Activated T-cell treated with anti-CD3 and anti-CD28 coated beads, Interleukin-2, amount 50 U/mL, for 4 hours (primary cell): ENCODE data around the gene MAN1C1. TPM values are rescaled to one million over a fixed set of nuclear protein-coding genes. Genes with fewer than 3 reads are reported as not detected.
A peak's percentile ranks its signal among the peaks of the same experiment; 100 is the strongest.

Experiments used
- ATAC-seq, 2 donors: fragments of 200-7000 bp; cut with Tn5 transposase; one replicate each; pipeline ENCODE4 v1.10.0; 2021
- DNase-seq: peaks from one replicate; pipeline ENCODE4 v3.0.0-alpha.2; 2020
- H3K27me3 Mint-ChIP-seq: one replicate; pipeline ENCODE4 v1.8.0; 2021; ENCODE audit warnings: low read depth, mixed read lengths
- H3K36me3 Mint-ChIP-seq: one replicate; pipeline ENCODE4 v1.8.0; 2022; ENCODE audit warnings: mixed read lengths; ENCODE audit not compliant: insufficient read depth
- H3K4me1 Mint-ChIP-seq: one replicate; pipeline ENCODE4 v1.8.0; 2021; ENCODE audit warnings: low read depth, mixed read lengths
- H3K4me3 Mint-ChIP-seq: one replicate; pipeline ENCODE4 v1.8.0; 2021; ENCODE audit warnings: mild to moderate bottlenecking, moderate library complexity, mixed read lengths
- H3K9me3 Mint-ChIP-seq: one replicate; pipeline ENCODE4 v1.8.0; 2021; ENCODE audit warnings: mixed read lengths
- total RNA-seq, 3 donors: library from RNA; stranded (reverse); gene quantifications; one replicate each; pipeline ENCODE4 v1.2.1, GENCODE V29; 2021

The MAN1C1 gene
- total RNA-seq, 3 donors from 2014 or later = 2.7 to 5.7 (median 3.1) TPM

GRCh38 chr1:25615172-25615541, 1.4 kb upstream of the MAN1C1 start:
- no peak for DNase-seq
- ATAC-seq = no peak
- Mint-ChIP-seq H3K9me3 (no peaks in the 10 kb centered on the region), H3K4me3 (peak overlapping the region; percentile 67), H3K4me1 (peaks cover 51% of the 10 kb centered on the region), H3K27me3 (peaks cover 2% of the 10 kb centered on the region), H3K36me3 (no peaks in the 10 kb centered on the region)

DNA sequence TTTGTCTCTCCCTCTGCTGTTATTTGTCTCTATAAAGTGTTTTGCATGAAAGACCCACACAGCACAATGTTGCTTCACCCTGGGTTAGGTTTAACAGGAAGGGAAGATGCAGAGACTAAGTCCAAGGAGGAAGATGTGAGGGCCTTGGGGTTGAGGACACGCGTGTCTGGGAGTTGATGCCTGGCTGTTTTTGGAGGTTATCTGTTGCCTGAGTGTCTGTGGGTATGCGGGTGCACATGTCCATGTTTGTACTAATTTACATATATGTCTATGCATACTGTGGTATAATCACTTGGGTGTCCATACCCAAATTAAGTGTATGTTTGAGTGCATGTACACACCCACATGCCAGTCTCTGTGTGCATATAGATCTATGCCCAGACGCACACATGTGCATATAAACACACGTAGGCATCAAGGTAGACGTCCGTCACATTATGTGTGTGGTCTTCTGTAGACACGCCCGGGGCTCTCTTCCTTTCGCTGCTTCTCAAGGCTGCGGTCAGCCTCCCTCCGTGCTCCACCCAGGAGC, 962 bp upstream of the MAN1C1 start:
- peaks cover 53% of the 10 kb centered on the region for H3K4me1 Mint-ChIP-seq
- no peak for ATAC-seq
- H3K4me3 Mint-ChIP-seq = peak overlapping the region; percentile 67
- H3K36me3 Mint-ChIP-seq = no peaks in the 10 kb centered on the region
- no peak for DNase-seq
- no peaks in the 10 kb centered on the region for H3K9me3 Mint-ChIP-seq
- peaks cover 2% of the 10 kb centered on the region for H3K27me3 Mint-ChIP-seq

DNA sequence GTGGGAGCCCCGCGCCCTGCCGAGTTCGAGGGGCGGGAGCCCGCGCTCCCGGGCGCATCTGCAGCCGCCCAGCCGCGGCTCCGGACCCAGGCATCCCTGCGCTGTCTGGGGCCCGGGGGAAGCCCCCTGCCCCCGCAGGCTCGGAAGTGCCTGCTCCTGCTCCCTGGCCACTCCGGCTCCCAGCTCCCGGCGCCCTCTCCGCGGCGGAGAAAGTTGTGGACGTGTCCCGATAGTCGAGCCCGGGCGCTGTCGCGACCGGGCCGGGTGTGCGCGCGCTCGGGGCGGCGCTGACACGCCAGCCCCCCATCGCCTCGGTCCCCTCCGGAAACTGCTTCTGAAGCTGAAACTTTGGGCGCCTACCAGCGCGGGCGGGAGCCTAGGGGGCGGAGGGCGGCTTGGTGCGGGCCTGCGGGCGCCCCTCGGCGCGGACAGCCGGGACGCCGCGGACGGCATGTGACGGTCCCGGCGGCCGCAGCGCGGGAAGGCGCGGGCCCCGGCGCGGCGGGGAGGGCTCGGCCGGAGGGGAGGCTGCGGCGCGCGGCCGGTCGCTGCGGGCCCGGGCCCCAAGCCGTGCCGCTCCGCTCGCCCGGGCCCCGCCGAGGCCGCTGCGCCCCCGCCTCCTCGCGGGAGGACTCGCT, 515 bp downstream of the MAN1C1 start:
- peaks cover 2% of the 10 kb centered on the region for H3K27me3 Mint-ChIP-seq
- no peaks in the 10 kb centered on the region for H3K9me3 Mint-ChIP-seq
- peak overlapping the region; percentile 65 for H3K4me3 Mint-ChIP-seq
- DNase-seq = peak; percentile 23
- ATAC-seq = peak; percentile 8 to 19
- peaks cover 61% of the 10 kb centered on the region for H3K4me1 Mint-ChIP-seq
- no peaks in the 10 kb centered on the region for H3K36me3 Mint-ChIP-seq

DNA sequence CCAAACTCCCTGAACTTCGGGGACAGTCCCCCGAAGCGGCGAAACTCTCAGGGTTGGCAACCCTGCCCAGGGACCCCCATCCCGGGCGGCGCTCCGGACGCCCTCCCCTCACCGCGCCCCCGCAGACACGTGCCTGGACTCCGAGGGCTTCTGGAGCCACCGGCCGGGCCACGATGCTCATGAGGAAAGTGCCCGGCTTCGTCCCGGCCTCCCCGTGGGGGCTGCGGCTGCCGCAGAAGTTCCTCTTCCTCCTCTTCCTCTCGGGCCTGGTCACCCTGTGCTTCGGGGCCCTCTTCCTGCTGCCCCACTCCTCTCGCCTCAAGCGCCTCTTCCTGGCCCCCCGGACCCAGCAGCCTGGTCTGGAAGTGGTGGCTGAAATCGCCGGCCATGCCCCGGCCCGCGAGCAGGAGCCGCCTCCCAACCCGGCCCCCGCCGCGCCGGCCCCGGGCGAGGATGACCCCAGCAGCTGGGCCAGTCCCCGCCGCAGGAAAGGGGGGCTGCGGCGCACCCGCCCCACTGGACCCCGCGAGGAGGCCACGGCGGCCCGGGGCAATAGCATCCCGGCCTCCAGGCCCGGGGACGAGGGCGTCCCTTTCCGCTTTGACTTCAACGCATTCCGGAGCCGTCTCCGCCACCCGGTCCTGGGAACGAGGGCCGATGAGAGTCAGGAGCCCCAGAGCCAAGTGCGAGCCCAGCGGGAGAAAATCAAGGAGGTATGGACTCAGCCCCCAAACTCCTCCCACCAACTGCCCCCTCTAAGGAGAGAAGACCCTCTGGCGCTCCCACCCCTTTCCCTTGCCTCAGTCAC, 1.2 kb downstream of the MAN1C1 start:
- ATAC-seq (no peak), DNase-seq (no peak)
- no peaks in the 10 kb centered on the region for H3K36me3 Mint-ChIP-seq
- peak overlapping the region; percentile 86 for H3K4me3 Mint-ChIP-seq
- H3K27me3 Mint-ChIP-seq = peaks cover 2% of the 10 kb centered on the region
- no peaks in the 10 kb centered on the region for H3K9me3 Mint-ChIP-seq
- peaks cover 67% of the 10 kb centered on the region for H3K4me1 Mint-ChIP-seq

GRCh38 chr1:25618433-25618808, 1.8 kb downstream of the MAN1C1 start:
- Mint-ChIP-seq H3K9me3 (no peaks in the 10 kb centered on the region), H3K27me3 (peaks cover 2% of the 10 kb centered on the region), H3K4me1 (peaks cover 73% of the 10 kb centered on the region), H3K4me3 (peak overlapping the region; percentile 86), H3K36me3 (no peaks in the 10 kb centered on the region)
- ATAC-seq (no peak), DNase-seq (no peak)

GRCh38 chr1:25619101-25619890, 2.7 kb downstream of the MAN1C1 start:
- Mint-ChIP-seq H3K4me1 (peaks cover 79% of the 10 kb centered on the region), H3K36me3 (no peaks in the 10 kb centered on the region), H3K4me3 (peak overlapping the region; percentile 86), H3K27me3 (peaks cover 2% of the 10 kb centered on the region), H3K9me3 (no peaks in the 10 kb centered on the region)
- DNase-seq (peak; percentile 50), ATAC-seq (no peak)

- H3K36me3 Mint-ChIP-seq = no peaks in the 10 kb centered on the region
- ATAC-seq (peak; percentile 33 to 39), DNase-seq (no peak)
- peaks cover 78% of the 10 kb centered on the region for H3K4me1 Mint-ChIP-seq
- H3K9me3 Mint-ChIP-seq = no peaks in the 10 kb centered on the region
- H3K4me3 Mint-ChIP-seq = peak overlapping the region; percentile 86
- peaks cover 2% of the 10 kb centered on the region for H3K27me3 Mint-ChIP-seq
Measured at GRCh38 chr1:25620211-25620610, 3.6 kb downstream of the MAN1C1 start.

GRCh38 chr1:25620701-25621350, 4.2 kb downstream of the MAN1C1 start:
- no peak for ATAC-seq
- H3K27me3 Mint-ChIP-seq = peaks cover 2% of the 10 kb centered on the region

GRCh38 chr1:25621876-25622275, 5.3 kb downstream of the MAN1C1 start:
- no peak for DNase-seq
- H3K27me3 Mint-ChIP-seq = peaks cover 2% of the 10 kb centered on the region
- H3K4me3 Mint-ChIP-seq = peak overlapping the region; percentile 86
- no peak for ATAC-seq
- H3K36me3 Mint-ChIP-seq = peaks cover 3% of the 10 kb centered on the region
- H3K4me1 Mint-ChIP-seq = peaks cover 79% of the 10 kb centered on the region
- H3K9me3 Mint-ChIP-seq = no peaks in the 10 kb centered on the region

More at GRCh38 chr1:25620701-25621350, 4.2 kb downstream of the MAN1C1 start:
- Mint-ChIP-seq H3K4me1 (peaks cover 74% of the 10 kb centered on the region), H3K9me3 (no peaks in the 10 kb centered on the region), H3K4me3 (peak overlapping the region; percentile 86), H3K36me3 (peaks cover under 1% of the 10 kb centered on the region)
- DNase-seq = no peak

GRCh38 chr1:25622531-25622930, 5.9 kb downstream of the MAN1C1 start:
- peak; percentile 26 for DNase-seq
- peaks cover 3% of the 10 kb centered on the region for H3K36me3 Mint-ChIP-seq
- peak overlapping the region; percentile 40 for H3K4me3 Mint-ChIP-seq
- peak; percentile 44 to 59 for ATAC-seq
- no peaks in the 10 kb centered on the region for H3K9me3 Mint-ChIP-seq
- peaks cover 5% of the 10 kb centered on the region for H3K27me3 Mint-ChIP-seq
- peaks cover 86% of the 10 kb centered on the region for H3K4me1 Mint-ChIP-seq

GRCh38 chr1:25623007-25623406, 6.4 kb downstream of the MAN1C1 start:
- peak overlapping the region; percentile 40 for H3K4me3 Mint-ChIP-seq
- H3K27me3 Mint-ChIP-seq = peaks cover 5% of the 10 kb centered on the region
- H3K4me1 Mint-ChIP-seq = peaks cover 86% of the 10 kb centered on the region
- peaks cover 3% of the 10 kb centered on the region for H3K36me3 Mint-ChIP-seq
- H3K9me3 Mint-ChIP-seq = no peaks in the 10 kb centered on the region
- ATAC-seq (no peak), DNase-seq (no peak)

- Mint-ChIP-seq H3K27me3 (peaks cover 5% of the 10 kb centered on the region), H3K4me3 (no peak overlapping the region), H3K36me3 (peaks cover 3% of the 10 kb centered on the region), H3K9me3 (no peaks in the 10 kb centered on the region), H3K4me1 (peaks cover 82% of the 10 kb centered on the region)
- ATAC-seq (no peak), DNase-seq (no peak)
Measured at GRCh38 chr1:25623731-25624130, 7.1 kb downstream of the MAN1C1 start.

GRCh38 chr1:25624156-25624555, 7.6 kb downstream of the MAN1C1 start:
- peaks cover 82% of the 10 kb centered on the region for H3K4me1 Mint-ChIP-seq
- no peak for DNase-seq
- H3K36me3 Mint-ChIP-seq = peaks cover 3% of the 10 kb centered on the region
- no peak for ATAC-seq
- no peak overlapping the region for H3K4me3 Mint-ChIP-seq
- H3K9me3 Mint-ChIP-seq = no peaks in the 10 kb centered on the region
- peaks cover 6% of the 10 kb centered on the region for H3K27me3 Mint-ChIP-seq

DNA sequence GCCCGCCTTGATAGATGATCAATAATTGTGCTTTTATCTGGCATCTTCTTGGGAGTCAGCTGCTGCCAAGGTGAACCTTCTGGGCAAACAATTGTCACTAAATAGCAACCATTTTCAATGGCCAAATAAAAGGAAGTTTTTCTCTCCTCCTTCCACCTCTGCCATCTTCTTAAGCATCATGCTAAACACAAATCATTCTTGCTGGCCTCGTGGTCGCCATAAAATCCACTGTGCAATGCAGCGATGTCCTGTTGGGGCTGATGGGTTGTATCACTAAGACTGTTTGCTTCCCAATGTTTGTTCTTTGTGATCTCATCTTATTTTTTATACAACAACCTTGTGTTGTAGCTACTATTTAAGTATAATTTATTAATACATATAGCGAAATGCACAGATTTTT, 8.0 kb downstream of the MAN1C1 start:
- Mint-ChIP-seq H3K36me3 (peaks cover 3% of the 10 kb centered on the region), H3K4me1 (peaks cover 82% of the 10 kb centered on the region), H3K27me3 (peaks cover 6% of the 10 kb centered on the region), H3K4me3 (no peak overlapping the region), H3K9me3 (no peaks in the 10 kb centered on the region)
- ATAC-seq (no peak), DNase-seq (no peak)
